ENCODE data around the gene ARHGEF37.

Gene ARHGEF37

DNA sequence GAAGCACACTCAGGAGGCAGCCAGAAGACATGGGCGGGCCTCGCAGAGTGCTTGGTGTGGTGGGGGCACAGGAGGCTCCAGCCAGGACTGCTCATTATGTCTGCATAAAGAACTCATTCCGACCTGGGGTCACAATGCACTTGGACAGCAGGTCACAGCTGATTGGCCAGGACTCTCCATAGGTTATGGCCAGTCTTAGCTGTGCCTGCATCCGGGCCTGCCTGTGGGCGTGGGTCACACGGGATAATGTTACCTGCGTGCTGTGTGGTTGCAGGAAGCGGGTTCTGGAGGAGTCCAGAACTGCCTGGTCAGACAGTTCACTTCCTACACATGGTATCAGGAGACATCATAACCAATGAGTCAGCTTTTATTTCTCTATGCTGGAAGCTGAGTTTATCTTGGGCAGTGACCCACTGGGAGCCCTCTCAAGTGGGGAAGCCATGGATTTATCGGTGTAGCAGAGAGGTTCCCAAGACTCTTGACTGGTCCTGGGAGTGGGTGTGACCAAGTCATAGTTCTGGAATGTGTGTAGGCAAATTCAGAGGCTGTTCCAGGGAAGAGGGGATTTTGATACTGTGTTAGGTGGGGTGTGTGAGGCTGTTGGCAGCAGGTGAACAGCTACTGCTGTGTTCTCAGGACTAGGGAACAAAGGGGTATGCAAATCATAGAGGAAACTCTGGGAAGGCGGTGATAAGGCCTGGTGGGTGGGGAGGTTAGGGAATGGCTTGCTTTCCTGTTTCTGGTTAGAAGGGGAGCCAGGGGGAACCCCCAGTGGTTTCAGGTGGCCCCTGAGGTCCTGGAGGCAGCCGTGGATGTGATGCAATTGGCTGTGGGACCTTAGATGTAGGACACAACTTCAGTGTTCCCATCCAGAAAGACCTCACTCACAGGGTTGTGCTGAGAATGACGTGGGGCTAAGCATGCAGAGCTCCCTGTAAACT is 51.3 kb downstream of the ARHGEF37 start:
- no peak for TF ChIP-seq ZFX (IDR thresholded peaks at IDR 0.05)
- no peak overlapping the region; the same call in 1 of the 2 replicates for H3K27ac ChIP-seq

DNA sequence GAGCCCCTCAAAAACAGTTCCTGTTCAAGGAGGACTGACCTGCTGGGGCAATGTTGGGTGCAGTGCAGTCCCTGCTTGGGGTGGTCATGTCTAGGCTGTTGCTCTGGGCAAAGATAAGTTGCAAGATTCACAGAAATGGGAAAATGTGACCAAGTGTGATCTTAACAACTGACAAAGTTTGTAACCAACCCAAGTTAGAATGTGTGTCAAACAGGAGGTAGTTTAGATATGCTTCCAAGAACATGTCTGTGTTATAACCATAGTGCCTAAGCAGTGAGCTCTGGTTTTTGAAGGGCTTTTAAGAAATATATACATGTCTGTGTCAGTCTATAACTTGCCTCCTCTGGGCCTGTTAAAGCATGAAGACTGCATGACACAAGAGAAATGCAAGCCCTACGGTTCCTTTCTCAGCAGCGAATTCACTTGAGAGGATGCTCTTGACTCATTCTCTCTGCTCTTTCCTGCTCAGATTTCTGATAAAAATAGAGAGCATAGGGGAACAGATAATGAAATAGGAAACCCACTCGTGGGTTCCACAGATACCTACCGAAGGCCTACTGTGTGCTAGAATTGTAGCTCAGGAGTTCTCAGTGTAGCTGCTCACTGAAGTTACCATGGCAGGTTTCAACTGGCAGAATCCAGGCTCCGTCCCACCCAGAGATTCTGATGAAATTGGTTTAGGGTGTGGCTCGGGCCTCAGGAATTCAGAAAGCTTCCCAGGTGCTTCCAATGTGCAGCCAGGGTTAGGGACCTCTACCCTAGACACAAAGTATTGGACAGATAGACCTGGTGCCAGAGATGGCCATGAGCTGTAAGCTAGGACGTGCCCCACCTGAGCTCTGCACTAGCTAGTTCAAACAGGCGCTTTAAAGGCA is 52.4 kb downstream of the ARHGEF37 start:
- no peak for TF ChIP-seq ZFX (IDR thresholded peaks at IDR 0.05)
- TF ChIP-seq, protein P1, sequence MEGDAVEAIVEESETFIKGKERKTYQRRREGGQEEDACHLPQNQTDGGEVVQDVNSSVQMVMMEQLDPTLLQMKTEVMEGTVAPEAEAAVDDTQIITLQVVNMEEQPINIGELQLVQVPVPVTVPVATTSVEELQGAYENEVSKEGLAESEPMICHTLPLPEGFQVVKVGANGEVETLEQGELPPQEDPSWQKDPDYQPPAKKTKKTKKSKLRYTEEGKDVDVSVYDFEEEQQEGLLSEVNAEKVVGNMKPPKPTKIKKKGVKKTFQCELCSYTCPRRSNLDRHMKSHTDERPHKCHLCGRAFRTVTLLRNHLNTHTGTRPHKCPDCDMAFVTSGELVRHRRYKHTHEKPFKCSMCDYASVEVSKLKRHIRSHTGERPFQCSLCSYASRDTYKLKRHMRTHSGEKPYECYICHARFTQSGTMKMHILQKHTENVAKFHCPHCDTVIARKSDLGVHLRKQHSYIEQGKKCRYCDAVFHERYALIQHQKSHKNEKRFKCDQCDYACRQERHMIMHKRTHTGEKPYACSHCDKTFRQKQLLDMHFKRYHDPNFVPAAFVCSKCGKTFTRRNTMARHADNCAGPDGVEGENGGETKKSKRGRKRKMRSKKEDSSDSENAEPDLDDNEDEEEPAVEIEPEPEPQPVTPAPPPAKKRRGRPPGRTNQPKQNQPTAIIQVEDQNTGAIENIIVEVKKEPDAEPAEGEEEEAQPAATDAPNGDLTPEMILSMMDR (conservative IDR thresholded peaks at IDR 0.05): no peak
- no peak overlapping the region for H3K27ac ChIP-seq

DNA sequence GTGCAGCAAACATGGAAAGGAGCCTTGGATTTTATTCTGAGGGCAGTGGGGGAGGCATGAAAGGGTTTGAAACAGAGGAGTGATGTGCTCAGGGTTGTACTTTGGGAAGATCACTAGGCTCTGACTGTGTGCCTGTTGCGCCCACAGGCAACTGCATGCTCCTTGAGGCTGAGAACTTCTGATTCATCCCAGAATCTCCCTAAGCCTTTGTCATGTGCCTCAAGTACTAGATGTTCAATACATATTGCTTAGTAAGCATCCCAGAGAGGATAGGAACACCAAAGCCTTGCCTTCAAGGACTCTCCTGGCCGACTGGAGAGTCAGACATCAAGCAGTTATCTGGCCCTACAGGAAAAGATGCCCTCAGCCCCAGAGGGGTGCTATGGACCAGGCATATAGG is 54.1 kb downstream of the ARHGEF37 start:
- peak overlapping the region; percentile 15; the same call in 1 of the 2 replicates for H3K27ac ChIP-seq
- TF ChIP-seq, protein P1 (conservative IDR thresholded peaks at IDR 0.05): no peak
- no peak for TF ChIP-seq ZFX (IDR thresholded peaks at IDR 0.05)

DNA sequence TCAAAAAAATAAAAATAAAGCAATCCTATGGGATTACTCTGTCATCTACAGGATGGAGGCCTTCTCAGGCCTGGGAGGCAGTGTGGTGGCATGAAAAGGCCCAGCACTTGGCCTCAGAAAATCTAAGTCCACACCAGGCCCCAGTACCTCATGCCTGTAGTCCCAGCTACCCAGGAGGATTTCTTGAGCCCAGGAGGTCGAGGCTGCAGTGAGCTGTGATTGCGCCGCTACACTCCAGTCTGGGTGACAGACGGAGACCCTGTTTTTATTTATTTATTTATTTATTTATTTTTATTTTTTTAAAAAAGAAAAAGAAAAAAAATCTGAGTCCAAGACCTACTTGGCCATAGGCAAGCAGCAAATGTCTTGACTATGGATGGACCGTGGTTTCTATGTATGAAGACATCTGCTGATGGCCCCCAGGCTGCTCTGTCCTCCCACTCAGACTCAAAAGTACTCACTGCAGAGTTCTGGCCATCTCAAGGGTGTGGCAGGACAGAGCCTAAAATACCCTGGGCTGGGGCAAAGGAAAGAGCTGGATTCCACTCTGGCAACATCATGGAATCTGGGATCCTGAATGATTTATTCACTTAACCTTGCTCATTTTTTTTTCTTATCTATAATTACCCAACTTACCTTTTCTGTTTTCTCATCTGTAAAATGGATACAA is 55.0 kb downstream of the ARHGEF37 start:
- no peak overlapping the region for H3K27ac ChIP-seq
- TF ChIP-seq ZFX (IDR thresholded peaks at IDR 0.05): no peak
- TF ChIP-seq, protein P1 (conservative IDR thresholded peaks at IDR 0.05): no peak

DNA sequence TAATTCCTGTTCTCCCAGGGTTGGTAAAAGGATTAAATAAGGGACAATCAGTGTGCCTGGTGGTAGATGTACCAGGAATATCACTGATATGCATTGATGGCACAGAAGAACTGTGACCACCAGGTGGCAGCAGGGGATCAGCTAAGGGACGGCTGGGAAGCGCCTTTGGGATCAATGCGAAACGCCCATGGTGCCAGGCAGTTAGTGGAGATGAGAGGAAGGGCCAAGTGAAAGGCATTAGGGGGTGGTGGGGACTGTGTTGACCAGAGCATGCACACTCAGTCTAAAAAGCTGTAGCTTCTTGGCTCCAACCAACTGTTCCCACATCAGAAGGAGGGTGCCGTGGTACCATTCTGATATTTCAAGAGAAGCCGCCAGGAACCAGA is 55.6 kb downstream of the ARHGEF37 start:
- no peak for TF ChIP-seq ZFX (IDR thresholded peaks at IDR 0.05)
- TF ChIP-seq, protein P1 (conservative IDR thresholded peaks at IDR 0.05): peak; percentile 92

DNA sequence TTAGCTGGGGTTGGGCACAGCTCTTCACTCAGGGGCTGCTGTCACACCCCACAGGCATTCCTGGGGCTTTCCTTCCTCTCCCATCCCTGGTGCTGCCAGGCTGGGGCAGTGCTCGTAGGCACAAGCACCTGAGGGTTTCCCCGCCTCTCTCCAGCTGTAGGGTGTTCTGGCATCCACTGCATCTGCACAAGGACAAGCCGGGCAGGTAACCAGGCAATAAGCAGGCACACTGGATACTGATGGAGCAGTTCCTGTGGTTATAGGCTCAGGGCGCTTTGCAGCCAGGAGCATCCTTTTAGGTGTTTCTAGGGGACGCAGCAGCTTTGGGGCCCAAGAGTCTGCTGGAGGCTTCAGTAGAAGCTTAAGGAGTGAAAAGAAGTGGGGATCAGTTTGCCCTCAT is 56.8 kb downstream of the ARHGEF37 start:
- no peak overlapping the region for H3K27ac ChIP-seq
- TF ChIP-seq, protein P1 (conservative IDR thresholded peaks at IDR 0.05): no peak
- no peak for TF ChIP-seq ZFX (IDR thresholded peaks at IDR 0.05)

More for the DNA sequence above, 55.6 kb downstream of the ARHGEF37 start:
- no peak overlapping the region for H3K27ac ChIP-seq

DNA sequence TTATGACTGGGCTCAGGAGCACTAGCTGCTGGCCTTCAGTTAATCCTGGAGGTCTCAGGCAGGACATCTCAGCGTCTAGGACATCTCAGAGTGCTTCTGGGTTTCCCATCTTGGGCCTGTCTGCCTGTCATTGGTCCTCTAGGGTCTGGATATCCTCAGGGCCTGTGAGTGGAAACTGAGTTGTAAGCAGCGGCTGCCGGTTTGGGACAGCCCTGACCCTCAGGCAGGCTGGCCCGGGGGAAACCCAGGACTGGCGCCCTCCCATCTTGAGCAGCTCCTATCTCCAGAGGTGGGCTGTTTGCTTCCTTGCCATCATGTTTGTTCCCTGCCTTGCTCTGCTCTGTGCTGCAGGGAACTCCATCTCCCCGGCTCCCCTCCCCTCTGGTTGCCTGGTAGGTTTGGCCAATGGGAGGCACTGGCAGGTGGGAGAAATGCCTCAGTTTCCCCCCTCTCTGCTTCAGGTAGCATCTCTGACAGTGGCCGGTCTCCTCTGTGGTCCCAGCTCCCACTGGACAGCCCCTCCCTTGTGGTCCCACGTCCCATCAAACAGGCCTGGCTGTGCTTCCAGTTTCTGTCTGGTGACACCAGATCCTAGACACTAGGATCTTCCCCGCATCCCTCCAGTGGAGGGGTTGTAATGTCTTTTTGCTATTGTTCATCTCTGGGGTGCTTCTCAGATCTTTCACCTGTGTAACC is 57.4 kb downstream of the ARHGEF37 start:
- TF ChIP-seq ZFX (IDR thresholded peaks at IDR 0.05): no peak
- TF ChIP-seq, protein P1 (conservative IDR thresholded peaks at IDR 0.05): no peak
- H3K27ac ChIP-seq: no peak overlapping the region
